ENCODE measurements around the gene TBX2. TPM values are rescaled to one million over a fixed set of nuclear protein-coding genes. Genes with fewer than 3 reads are reported as not detected.

The TBX2 gene
- total and polyA plus RNA-seq, 9 of the 15 experiments (the other 6 are each of a cell fraction or from before 2014, with no cell fraction given), result 0.18 TPM; not detected in 8

- no peaks in the 10 kb centered on the region for H3K9me3 ChIP-seq (replicated peaks; ENCODE audit: control insufficient read depth, insufficient read depth, low read depth, low read length)
- H3K4me2 ChIP-seq (ENCODE audit: insufficient read depth, low read length), result no peak overlapping the region
- peaks cover 3 to 9% of the 10 kb centered on the region in 2 experiments; a peak in 4 of 5 replicates for H3K27me3 ChIP-seq (ENCODE audit: control insufficient read depth in 2 of 2, insufficient read depth in 2 of 2, low read length in 2 of 2)
- no peak overlapping the region for H3K4me3 ChIP-seq
- ChIA-PET POLR2A (no interaction called here), CTCF (ENCODE audit: low intra/inter-chr PET ratio) (no interaction called here)
- FAIRE-seq (no peak), DNase-seq (ENCODE audit: extremely low read depth in 1 of 4, low spot score in 3 of 4) (peak in 1 of 4 experiments; percentile 2), ATAC-seq (no peak)
- H3K79me2 ChIP-seq (ENCODE audit: control insufficient read depth, insufficient read depth, low read length), result no peaks in the 10 kb centered on the region
- no peaks in the 10 kb centered on the region for H3K36me3 ChIP-seq (ENCODE audit: control insufficient read depth, insufficient read depth, low read length)
- peaks cover 0 to 33% of the 10 kb centered on the region in 2 experiments; a peak in 4 of 5 replicates for H3K4me1 ChIP-seq (replicated peaks in 1 of 2; ENCODE audit: control insufficient read depth in 2 of 2, insufficient read depth in 2 of 2, low read length in 2 of 2)
- no peak overlapping the region for H3K9ac ChIP-seq (ENCODE audit: insufficient read depth in 1 of 2, low read depth in 2 of 2, low read length in 2 of 2)
- no peak overlapping the region for H2AFZ ChIP-seq (ENCODE audit: low read depth, low read length)
- no peak overlapping the region for H3K27ac ChIP-seq (ENCODE audit: extremely low read depth, low read depth, low read length)
- in situ Hi-C loops (cut with MboI) (no loop called here), intact Hi-C loops (cut with micrococcal nuclease) (loop anchor here (5.0 to 10.0 kb wide), 2 partner anchors 420 to 692 kb away; no protein-coding TSS in a partner anchor)
- WGBS (ENCODE audit: insufficient coverage, low coverage, missing lambda C conversion rate), result 20% methylated on average over 5 of the region's 5 CpGs
- H4K20me1 ChIP-seq (replicated peaks; ENCODE audit: control insufficient read depth, insufficient read depth, low read length), result no peaks in the 10 kb centered on the region
- H3K9me1 ChIP-seq (ENCODE audit: control insufficient read depth, insufficient read depth, low read length), result no peaks in the 10 kb centered on the region
- TF ChIP-seq HMGXB4 (CRISPR knock-in tag; IDR thresholded peaks at IDR 0.05), result no peak
- no peak for TF ChIP-seq E4F1 (CRISPR knock-in tag; IDR thresholded peaks at IDR 0.05; ENCODE audit: borderline replicate concordance)
- no peak for TF ChIP-seq BACH1 (tag; IDR thresholded peaks at IDR 0.05)
- TF ChIP-seq NFE2L1 (tag; IDR thresholded peaks at IDR 0.05; ENCODE audit: borderline replicate concordance, low read depth), result no peak
- no peak for TF ChIP-seq NCOA4 (IDR thresholded peaks at IDR 0.05; ENCODE audit: partially characterized antibody)
- no peak for TF ChIP-seq THAP12 (CRISPR knock-in tag; IDR thresholded peaks at IDR 0.05)
- no peak for TF ChIP-seq ZNF124 (CRISPR knock-in tag; IDR thresholded peaks at IDR 0.05)
- TF ChIP-seq HCFC1 (IDR thresholded peaks at IDR 0.05; ENCODE audit: low read depth, low read length), result no peak
- TF ChIP-seq ZNF764 (CRISPR knock-in tag; IDR thresholded peaks at IDR 0.05; ENCODE audit: low read depth), result no peak
- TF ChIP-seq GTF3C2 (IDR thresholded peaks at IDR 0.05; ENCODE audit: borderline replicate concordance, extremely low read depth, insufficient read length), result no peak
- no peak for TF ChIP-seq ZNF347 (CRISPR knock-in tag; IDR thresholded peaks at IDR 0.05; ENCODE audit: low read depth)
- no TSS peak for BruUV-seq (replicated peaks)
Observed at GRCh38 chr17:61414936-61415251, 15.3 kb downstream of the TBX2 start.
